PC-3 (cell line): ENCODE measurements around the gene S100A7. TPM values are rescaled to one million over a fixed set of nuclear protein-coding genes. Genes with fewer than 3 reads are reported as not detected.
"Not testable (repeated sequence)": the region's sequence is repeated elsewhere in the genome, so short reads cannot be mapped to it uniquely, and the experiment has no call there.

Experiments used
- ATAC-seq: fragments of 200-7000 bp; cut with Tn5 transposase; 2 replicates; pipeline ENCODE4 v1.9.1; 2020; ENCODE audit warnings: mild to moderate bottlenecking, moderate library complexity
- BruUV-seq: library from RNA; stranded (reverse); fragments of 400-500 nt; replicated peaks from 2 replicates; lab custom pipeline; 2021; lab: Mats Ljungman, UMichigan
- CTCF ChIA-PET: fragments of 300-600 bp; sonication (Branson Sonifier 250); formaldehyde crosslinking; loops from one replicate; lab custom pipeline; 2022; ENCODE audit warnings: antibody characterized with exemption; lab: Charles Lee
- POLR2A ChIA-PET: fragments of 300-600 bp; sonication (Branson Sonifier 250); formaldehyde crosslinking; loops from one replicate; lab custom pipeline; 2022; ENCODE audit warnings: antibody characterized with exemption; ENCODE audit not compliant: unreplicated experiment; lab: Charles Lee
- DNase-seq: peaks from one replicate; pipeline ENCODE4 v3.0.0-alpha.2; 2015
- H2AFZ ChIP-seq: fragments of 300-600 bp; sonication (generic); 2 replicates; pipeline ENCODE4 v1.6.0; 2016; ENCODE audit warnings: antibody characterized with exemption, low read length
- H3F3A ChIP-seq: fragments of 300-600 bp; sonication (generic); one replicate; pipeline ENCODE4 v1.6.0; 2017; ENCODE audit warnings: antibody characterized with exemption, low read length, control low read depth, mild to moderate bottlenecking; ENCODE audit not compliant: unreplicated experiment
- H3K27ac ChIP-seq: fragments of 300-600 bp; sonication (generic); 2 replicates; pipeline ENCODE4 v1.5.1; 2016; ENCODE audit warnings: mild to moderate bottlenecking, low read length
- H3K27me3 ChIP-seq: fragments of 300-600 bp; sonication (generic); 2 replicates; pipeline ENCODE4 v1.6.1; 2016; ENCODE audit warnings: low read length, mixed read lengths
- H3K36me3 ChIP-seq: fragments of 300-600 bp; sonication (generic); 2 replicates; pipeline ENCODE4 v1.6.1; 2016; ENCODE audit warnings: low read depth, mixed run types, low read length, mixed read lengths
- H3K4me1 ChIP-seq: fragments of 300-600 bp; sonication (generic); 2 replicates; pipeline ENCODE4 v1.5.1; 2016; ENCODE audit warnings: low read length; ENCODE audit not compliant: insufficient read depth
- H3K4me2 ChIP-seq: fragments of 300-600 bp; sonication (generic); 2 replicates; pipeline ENCODE4 v1.6.0; 2016; ENCODE audit warnings: low read length
- H3K4me3 ChIP-seq: fragments of 300-600 bp; sonication (generic); 2 replicates; pipeline ENCODE4 v1.5.1; 2016; ENCODE audit warnings: mild to moderate bottlenecking, low read length, mixed read lengths
- H3K79me2 ChIP-seq: fragments of 300-600 bp; sonication (generic); 2 replicates; pipeline ENCODE4 v1.6.1; 2017; ENCODE audit warnings: low read length, mixed read lengths
- H3K9ac ChIP-seq: fragments of 300-600 bp; sonication (generic); 2 replicates; pipeline ENCODE4 v1.6.0; 2016; ENCODE audit warnings: mild to moderate bottlenecking, low read length
- H3K9me2 ChIP-seq: fragments of 300-600 bp; sonication (generic); replicated peaks from 2 replicates; pipeline ENCODE4 v1.6.1; 2016; ENCODE audit warnings: mixed run types, low read length, mixed read lengths
- H3K9me3 ChIP-seq: fragments of 300-600 bp; sonication (generic); 2 replicates; pipeline ENCODE4 v1.6.1; 2016; ENCODE audit warnings: low read length, mixed read lengths
- H4K20me1 ChIP-seq: fragments of 300-600 bp; sonication (generic); 2 replicates; pipeline ENCODE4 v1.6.1; 2016; ENCODE audit warnings: low read length, mixed read lengths
- CTCF ChIP-seq: fragments of 300-600 bp; sonication (generic); conservative IDR thresholded peaks from 2 replicates; pipeline ENCODE4 v1.5.1; 2017; ENCODE audit warnings: antibody characterized with exemption, low read depth, mild to moderate bottlenecking, low read length
- EZH2 ChIP-seq: fragments of 300-600 bp; sonication (generic); IDR thresholded peaks from one replicate; pipeline ENCODE4 v1.6.1; 2017; ENCODE audit warnings: antibody characterized with exemption, mild to moderate bottlenecking, low read length; ENCODE audit not compliant: unreplicated experiment
- intact Hi-C: fragments of 100-400 bp; cut with micrococcal nuclease; formaldehyde crosslinking; loops from 2 replicates; pipeline ENCODE4 v1.9.0; 2023
- total RNA-seq: library from RNA; depleted of rRNA; stranded (reverse); fragments of >200 nt; gene quantifications from 2 replicates; pipeline ENCODE4 v1.2.3, GENCODE V29; 2014; rRNA removed

Gene S100A7
- total RNA-seq, 1 experiment from 2014 or later = not detected

GRCh38 chr1:153415850-153416570 is 44.4 kb downstream of the S100A7 start, which contains the start of gene S100A7A:
S100A7A (plus strand) TSS chr1:153416520; CDS start chr1:153418083, 1,563 bp downstream.
- H2AFZ ChIP-seq = no peak within 1 kb of the TSS
- no peaks in the 10 kb centered on the region for H3K4me1 ChIP-seq
- intact Hi-C loops = no loop called here
- BruUV-seq = no TSS peak
- H3K9me2 ChIP-seq = no peaks in the 10 kb centered on the region
- H3K36me3 ChIP-seq = no peaks in the 10 kb centered on the region
- DNase-seq (no peak), ATAC-seq (no peak)
- H3F3A ChIP-seq = no peaks in the 10 kb centered on the region
- no peak within 1 kb of the TSS for H3K27ac ChIP-seq
- POLR2A ChIA-PET = no interaction called here
- H3K9ac ChIP-seq = no peak within 1 kb of the TSS
- H3K9me3 ChIP-seq = no peaks in the 10 kb centered on the region
- H4K20me1 ChIP-seq = no peaks in the 10 kb centered on the region
- H3K27me3 ChIP-seq = peaks cover 56% of the 10 kb centered on the region
- H3K4me3 ChIP-seq = no peak within 1 kb of the TSS
- no peaks in the 10 kb centered on the region for H3K79me2 ChIP-seq
- H3K4me2 ChIP-seq = no peak within 1 kb of the TSS
- TF ChIP-seq EZH2 = no peak
- TF ChIP-seq CTCF = no peak
- CTCF ChIA-PET = no interaction called here

GRCh38 chr1:153413961-153414360 is 46.5 kb downstream of the S100A7 start:
- H3K4me2 ChIP-seq, H3K79me2 ChIP-seq, H3K4me1 ChIP-seq, H4K20me1 ChIP-seq, POLR2A ChIA-PET, CTCF ChIA-PET, DNase-seq, H3K27ac ChIP-seq, intact Hi-C loops, H3K9me2 ChIP-seq, BruUV-seq, H3F3A ChIP-seq, H3K9ac ChIP-seq, ATAC-seq, H3K9me3 ChIP-seq, H3K4me3 ChIP-seq, H3K36me3 ChIP-seq, H2AFZ ChIP-seq: not testable (repeated sequence)
- peaks cover 35% of the 10 kb centered on the region for H3K27me3 ChIP-seq

Other genes with a start within 250 kb of the S100A7 start
- gene PRR9, start 243.1 kb downstream of the S100A7 start, total RNA-seq = not detected in 2 replicates
- not detected in 2 replicates for gene LORICRIN, start 201.0 kb downstream of the S100A7 start, total RNA-seq
- gene PGLYRP3, start 147.7 kb downstream of the S100A7 start, total RNA-seq = not detected in 2 replicates
- not detected in 2 replicates for gene PGLYRP4, start 111.8 kb downstream of the S100A7 start, total RNA-seq
- gene S100A9, start 102.8 kb downstream of the S100A7 start, total RNA-seq = 482 and 559 TPM in 2 replicates
- not detected in 2 replicates for gene S100A12, start 85.0 kb downstream of the S100A7 start, total RNA-seq
- 0.29 TPM in 1 of 2 replicates, not detected in the other for gene S100A8, start 69.6 kb downstream of the S100A7 start, total RNA-seq
- not detected in 2 replicates for gene S100A7A, start 44.1 kb downstream of the S100A7 start, total RNA-seq
- 1,818 and 2,572 TPM in 2 replicates for gene S100A6, start 75.3 kb upstream of the S100A7 start, total RNA-seq
- gene S100A5, start 80.3 kb upstream of the S100A7 start, total RNA-seq = 2.5 and 6.3 TPM in 2 replicates
- 32.2 and 55.8 TPM in 2 replicates for gene S100A4, start 85.2 kb upstream of the S100A7 start, total RNA-seq
- 4.6 and 7.9 TPM in 2 replicates for gene S100A3, start 88.6 kb upstream of the S100A7 start, total RNA-seq
- 358 and 373 TPM in 2 replicates for gene S100A2, start 105.2 kb upstream of the S100A7 start, total RNA-seq
- 1,254 and 1,288 TPM in 2 replicates for gene S100A16, start 152.5 kb upstream of the S100A7 start, total RNA-seq
- gene S100A14, start 155.7 kb upstream of the S100A7 start, total RNA-seq = 462 and 536 TPM in 2 replicates
- gene S100A13, start 166.9 kb upstream of the S100A7 start, total RNA-seq = 307 and 350 TPM in 2 replicates
- gene S100A1, start 167.8 kb upstream of the S100A7 start, total RNA-seq = 0.29 TPM in 1 of 2 replicates, not detected in the other
- 101 and 112 TPM in 2 replicates for gene CHTOP, start 173.4 kb upstream of the S100A7 start, total RNA-seq
- gene SNAPIN, start 198.1 kb upstream of the S100A7 start, total RNA-seq = 46.4 and 82.0 TPM in 2 replicates
- 398 and 439 TPM in 2 replicates for gene ILF2, start 210.3 kb upstream of the S100A7 start, total RNA-seq
- gene NPR1, start 218.0 kb upstream of the S100A7 start, total RNA-seq = 0.46 and 0.84 TPM in 2 replicates